Measurements from ENCODE around the gene SAE1.

SAE1 gene

DNA sequence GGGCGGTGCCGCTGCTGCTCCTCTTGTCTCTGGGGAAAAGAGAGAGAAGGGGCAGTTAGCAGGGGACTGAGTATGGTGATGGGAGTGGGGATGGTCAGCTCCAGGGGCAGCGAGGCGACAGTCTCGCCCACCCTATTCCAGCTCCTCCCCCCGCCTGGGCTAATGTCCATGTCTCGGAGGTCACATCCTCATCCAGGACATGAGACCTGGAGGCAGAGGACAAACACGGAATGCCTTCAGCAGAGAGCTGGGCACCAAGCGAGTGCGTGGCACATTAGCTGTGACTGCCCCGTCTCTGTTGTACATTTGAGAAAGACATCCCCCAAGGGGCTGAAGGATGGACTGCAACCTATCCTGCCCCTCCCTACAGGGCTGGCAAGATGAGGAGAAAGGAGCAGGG, 91.3 kb downstream of the SAE1 start:
- DNase-seq: no peak

DNA sequence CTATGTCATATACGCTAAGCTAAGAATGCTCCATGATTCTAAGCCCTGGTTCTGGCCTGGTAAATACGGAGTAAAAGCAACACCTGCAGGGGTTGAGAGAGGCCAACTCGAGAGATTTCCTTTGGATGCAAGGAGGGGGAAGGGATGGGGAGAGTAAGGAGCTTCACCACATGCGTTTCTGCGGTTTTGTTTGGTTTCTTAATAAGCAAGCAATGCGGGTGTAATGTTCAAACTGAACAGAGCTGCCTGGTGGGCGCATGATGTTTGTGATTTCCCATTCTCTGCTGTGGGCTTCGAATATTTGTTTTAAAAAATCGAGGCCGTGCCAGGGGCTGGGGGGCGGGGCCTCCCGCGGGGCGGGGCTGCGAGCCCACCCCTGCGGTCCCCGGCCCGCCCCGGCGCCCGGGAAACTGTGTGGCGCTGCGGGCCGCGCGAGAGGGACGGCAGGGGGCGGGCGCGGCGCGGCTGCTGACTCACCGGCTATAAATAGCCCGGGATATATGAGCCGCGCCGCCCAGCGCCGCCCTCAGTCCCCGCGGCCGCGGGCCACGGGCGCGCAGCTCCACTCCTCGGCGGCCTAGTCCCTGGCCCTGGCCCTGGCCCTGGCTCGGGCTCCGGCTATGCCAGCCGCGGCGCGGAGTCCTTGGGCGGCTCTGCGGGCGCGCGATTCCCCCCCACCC, 95.3 kb downstream of the SAE1 start:
- peak; percentile 54 to 84 (median 70) for DNase-seq

DNA sequence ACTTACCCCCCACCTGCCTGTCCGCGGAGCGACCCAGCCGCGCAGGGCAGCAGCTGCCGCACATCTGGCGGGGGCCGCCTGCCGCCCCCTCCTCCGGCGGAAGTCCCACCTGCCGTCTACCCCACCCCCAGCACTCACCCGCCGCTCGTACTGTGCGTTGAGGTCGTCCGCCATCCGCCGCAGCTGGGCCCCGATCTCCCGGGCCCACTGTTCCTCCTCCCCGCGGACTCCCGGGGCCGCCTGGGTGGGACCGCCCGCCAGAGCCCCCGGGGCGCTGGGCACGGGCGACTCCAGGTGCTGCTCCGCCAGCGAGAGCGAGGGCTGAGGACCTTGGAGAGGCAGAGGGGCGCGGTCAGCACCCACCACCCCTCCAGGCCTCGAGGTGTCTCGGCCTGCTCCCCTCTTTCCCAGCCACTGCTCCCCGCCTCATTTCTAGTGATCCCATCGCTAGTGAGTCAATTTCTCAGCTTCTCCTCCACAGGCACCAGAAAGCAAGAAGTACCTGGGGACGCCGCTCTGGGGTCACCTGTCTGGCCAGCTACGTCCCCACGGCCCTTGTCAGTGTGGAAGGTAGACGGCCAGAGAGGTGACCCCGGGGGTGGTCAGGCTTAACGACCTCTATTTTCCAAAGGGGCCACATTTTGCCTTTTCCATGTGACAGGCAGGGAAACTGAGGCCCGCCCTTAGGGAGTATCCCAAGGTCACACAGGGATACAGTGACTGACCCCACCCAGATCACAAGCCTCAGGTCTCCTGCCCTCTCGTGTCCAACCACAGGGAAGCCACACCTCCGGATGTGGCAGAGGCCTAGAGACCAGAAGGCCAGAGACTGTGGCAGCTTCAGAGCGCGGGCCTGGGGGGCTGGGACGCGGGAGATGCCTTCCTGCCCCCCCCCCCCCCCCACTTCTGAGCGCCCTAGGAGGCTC, 96.1 kb downstream of the SAE1 start:
- peak in 2 of 4 experiments; percentile 16 to 24 for DNase-seq

DNA sequence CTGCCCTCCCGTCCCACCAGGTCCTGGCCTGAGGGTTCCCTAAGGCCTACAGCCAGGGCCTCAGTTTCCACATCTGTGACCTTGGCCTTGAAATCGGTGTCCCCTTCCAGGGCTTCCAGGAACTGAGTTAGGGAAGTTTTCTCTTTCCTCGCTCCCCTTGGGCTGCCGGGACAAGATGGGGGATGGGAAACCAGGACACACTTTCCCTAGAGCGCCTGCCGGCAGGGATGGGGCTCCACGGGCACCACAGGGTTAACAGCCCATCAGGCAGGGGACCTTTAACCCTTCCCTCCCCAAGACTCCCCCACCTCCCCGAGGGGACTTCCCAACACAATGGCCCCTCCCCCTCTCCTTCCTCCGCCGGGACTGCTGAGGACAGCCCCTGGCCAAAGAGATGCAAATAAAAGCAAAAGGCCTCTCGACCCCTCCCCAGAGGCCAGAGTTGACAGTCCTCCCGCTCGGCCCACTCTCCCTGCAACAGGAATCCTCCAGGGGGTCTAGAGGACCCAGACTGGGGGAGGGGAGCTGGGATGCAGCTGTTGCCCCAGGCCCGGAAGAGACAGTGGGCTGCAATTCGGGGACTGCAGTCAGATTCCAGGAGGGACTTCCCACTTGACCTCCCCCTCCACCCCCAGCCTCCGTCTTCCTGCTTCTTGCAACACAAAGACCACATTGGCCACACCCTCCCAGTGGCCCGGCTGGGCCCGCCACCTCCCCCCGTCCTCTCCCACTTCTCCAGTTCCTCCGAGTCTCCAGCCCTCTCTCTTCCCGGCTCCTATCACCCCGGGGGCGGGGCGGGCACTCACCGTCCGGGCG, 96.9 kb downstream of the SAE1 start:
- DNase-seq: peak in 1 of 4 experiments; percentile 27

DNA sequence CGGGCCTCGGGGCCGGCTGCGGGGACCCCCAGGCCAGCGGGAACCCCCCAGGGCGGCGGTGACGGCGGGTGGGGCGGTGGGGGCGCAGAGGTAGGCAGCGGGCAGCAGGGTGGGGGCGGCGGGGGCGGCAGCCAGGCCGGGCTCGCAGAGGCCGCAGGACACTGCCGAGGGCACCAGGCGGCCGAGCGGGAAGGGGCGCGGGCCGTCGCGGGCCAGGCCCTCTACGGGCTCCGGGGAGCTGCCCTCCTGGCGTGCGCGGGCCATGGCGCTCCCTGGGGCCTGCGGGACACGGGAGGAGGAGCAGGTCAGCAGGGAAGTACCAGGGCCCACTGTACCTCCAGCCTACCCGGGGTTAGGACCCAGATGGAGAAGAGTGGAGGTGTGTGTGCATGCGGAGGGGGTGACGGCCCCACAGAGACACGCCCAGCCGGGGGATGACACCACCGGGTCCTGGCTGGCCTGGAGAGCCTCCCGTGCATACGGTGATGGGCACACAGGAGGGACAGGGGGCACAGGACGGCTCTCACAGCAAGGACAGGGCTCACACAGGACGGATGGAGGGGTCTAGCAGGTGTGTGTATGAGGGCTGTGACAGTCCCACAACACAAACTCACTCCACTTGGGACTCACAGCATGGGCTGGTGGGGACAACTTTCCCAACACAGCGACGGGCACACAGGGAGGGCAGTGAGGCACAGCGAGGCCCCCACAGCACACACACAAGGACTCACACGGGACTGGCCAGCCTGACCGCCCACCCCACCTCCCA, 97.7 kb downstream of the SAE1 start:
- DNase-seq: peak in 2 of 4 experiments; percentile 21 to 45

DNA sequence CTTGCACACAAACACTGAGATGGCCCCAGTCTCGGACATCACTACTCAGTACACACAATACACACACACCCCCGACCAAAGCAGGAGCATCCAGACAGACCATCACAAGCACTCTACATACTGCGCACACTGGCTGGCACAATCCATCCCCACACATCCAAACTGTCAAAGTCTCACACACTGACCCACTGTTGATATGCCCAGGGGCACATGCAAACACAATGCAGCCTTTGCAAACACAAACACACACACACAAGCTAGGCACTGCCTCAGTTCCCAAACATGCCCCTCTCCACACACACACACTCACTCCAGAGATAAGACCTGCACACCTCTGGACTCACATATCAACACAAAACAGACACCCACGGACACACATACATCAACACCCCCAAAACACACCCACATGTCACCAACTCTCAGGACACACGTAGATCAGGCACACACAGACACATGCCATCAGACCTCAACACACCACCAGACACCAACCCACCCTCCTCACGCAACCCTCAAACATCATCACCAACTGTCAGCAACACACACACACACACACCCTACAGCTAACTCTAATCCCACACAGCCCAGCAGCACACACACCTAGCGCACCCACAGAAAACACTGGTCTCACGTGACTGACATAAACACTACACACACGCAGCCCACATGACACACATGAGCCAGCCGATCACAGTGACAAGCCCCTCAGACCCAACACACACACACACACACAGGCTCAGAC, 98.5 kb downstream of the SAE1 start:
- peak in 1 of 4 experiments; percentile 22 for DNase-seq

DNA sequence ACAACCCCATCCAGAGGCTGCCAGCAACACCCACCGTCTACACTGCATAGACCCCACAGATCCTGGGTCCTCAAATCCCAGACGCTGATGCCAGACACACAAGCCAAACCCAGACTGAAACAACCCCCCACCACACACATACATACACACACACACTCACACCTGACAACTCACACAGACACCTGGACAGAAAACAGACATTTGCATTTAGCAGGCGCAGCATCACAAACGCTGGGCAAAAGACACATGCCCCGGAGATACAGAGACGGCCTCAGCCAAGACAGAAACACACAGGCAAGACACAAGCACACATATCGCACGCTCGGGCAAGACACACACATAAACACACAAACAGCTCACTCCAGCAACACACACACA, 99.0 kb downstream of the SAE1 start:
- no peak for DNase-seq

DNA sequence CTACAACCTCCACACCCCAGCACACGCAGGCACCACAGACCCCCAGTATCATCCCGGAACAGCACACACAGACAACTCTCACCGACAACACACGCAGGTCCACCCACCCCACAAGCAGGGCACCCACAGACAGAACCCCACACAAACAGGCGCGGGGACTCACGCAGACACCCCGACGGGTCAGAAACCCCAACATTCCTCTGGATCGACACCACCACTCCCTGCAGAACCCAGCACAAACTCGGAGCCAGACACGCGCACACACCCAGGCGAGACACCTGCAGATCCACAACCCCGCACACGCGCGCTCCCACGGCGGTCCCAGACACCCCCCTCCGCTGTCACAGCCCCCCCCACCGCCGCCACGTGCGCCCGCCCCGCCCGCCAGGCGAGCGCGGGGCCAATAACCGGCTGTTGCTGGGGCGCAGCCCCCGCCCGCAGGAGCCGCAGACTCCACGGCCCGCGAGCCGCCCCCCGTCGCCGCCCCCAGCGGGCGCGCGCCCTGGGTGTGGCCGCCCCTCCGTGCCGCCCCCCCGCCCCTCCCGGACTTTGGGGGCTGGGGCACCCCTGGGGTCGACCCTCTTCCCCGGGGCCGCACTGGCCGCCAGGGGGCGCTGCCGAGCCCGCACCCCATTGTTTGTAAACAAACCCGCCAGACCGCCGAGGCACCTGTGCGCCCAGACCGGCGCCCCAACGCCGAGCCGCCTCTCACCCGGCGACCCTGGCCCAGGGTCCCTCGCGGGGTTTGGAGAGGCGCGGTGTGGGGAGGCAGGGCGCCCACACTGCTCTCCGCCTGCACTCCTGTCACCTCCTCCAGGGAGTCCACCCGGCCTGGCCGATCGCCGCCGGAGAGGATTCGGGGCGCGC, 99.7 kb downstream of the SAE1 start:
- DNase-seq: peak; percentile 59 to 86 (median 68)

DNA sequence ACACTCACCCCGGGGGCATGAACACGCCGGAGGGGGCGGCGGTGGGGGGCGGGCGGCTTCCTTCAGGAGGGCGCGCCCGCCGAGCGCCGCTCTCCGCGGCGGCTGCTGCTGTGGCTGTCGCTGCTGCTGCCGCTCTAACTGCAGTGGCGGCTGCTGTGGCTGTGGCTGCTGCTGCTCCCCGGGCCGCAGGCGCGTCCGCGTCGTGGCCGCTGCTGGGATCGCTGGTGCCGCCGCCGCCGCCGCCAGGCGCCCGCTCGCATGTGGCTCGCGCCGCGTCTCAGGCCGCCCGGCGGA, 100.2 kb downstream of the SAE1 start, which contains the start of gene BBC3:
BBC3 (minus strand) TSS at position 279 of the 294 bp plus-strand sequence. CDS start 2,768 bp downstream, outside the sequence.
- DNase-seq: no peak

DNA sequence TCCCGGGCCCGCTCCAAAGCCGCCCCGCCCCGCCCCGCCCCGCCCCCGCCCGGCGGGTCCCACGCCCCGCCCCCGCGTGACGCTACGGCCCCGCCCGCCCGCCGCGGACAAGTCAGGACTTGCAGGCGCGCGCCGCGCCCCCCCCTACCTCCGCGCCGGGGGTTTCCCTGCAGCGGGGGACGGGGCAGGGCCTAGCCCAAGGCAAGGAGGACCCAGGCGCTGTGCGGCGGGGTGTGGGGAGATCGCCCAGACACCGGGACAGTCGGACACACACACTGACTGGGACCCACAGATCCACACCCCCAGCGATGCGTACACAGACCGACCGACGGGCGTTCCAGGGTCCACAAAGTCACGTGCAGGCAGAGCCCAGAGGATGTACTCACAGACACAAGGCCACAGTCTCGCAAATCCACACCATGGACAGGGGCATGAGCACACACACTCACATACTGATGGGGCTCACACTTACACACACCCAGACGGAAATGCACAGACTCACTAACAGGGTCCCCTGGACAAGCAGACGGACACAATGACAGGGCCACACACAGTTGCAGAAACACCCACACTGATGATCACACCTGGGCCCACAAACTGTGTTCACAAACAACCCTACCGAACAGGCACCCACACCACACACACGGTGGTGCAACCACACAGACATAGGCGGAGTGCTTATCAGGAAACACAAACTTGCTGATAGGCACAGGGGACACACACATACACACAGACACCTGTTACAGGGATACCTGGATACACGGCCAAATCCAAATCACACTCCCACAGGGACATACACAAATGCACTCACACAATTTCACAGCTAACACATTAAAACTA, 100.8 kb downstream of the SAE1 start:
- DNase-seq: peak; percentile 56 to 92 (median 78)

DNA sequence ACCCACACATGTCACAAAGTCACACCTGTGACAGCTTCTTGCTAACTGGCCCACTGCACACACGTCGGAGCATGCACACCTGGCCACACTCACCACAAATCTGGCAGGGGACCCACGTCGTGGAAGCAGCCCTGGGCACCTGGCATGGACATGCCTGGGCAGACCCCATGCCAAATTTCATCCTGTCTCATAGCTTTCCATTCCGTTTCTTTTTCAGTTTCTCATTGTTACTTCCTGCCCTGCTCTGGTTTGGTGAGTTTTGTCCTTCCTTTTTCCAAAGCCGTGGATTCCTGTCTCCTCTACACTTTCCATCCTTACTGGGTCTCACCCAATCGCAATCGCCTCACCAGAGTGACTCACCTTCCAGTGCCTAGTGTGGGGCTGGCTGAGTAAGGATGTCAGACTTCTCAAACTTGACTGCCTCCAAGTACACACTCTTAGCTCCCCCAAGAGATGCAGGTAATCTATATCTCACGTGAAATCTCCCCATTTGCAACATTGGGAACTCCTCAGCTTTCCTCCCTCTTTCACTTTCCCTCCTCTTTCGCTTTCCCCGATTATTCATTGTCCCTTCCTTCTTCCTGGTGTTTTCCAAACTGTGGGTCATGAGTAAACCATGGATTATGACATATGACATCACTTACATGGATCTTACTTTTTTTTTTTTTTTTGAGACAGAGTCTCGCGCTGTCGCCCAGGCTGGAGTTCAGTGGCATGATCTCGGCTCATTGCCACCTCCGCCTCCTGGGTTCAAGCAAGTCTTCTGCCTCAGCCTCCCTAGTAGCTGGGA, 102.0 kb downstream of the SAE1 start:
- DNase-seq: no peak

DNA sequence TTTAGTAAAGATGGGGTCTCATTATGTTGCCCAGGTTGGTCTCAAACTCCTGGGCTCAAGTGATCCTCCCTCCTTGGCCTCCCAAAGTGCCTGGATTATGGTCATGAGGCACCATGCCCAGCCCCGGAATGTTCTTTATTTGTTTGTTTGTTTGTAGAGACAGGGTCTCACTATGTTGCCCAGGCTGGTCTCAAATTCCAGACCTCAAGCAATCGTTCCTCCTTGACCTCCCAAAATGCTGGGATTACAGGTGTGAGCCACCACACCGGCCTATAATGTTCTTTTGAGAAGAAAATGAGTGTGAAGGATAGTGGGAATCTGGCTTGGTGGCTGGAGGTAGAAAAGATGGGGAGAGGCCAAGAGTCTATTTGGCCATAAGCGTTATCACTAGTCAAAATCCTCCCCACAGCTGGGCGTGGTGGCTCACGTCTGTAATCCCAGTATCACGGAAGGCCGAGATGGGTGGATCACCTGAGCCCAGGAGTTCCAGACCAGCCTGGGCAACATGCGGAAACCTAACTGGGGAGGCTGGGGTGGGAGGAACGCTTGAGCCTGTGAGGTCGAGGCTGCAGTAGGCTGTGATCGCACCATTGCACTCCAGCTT, 105.5 kb downstream of the SAE1 start:
- no peak for DNase-seq

DNA sequence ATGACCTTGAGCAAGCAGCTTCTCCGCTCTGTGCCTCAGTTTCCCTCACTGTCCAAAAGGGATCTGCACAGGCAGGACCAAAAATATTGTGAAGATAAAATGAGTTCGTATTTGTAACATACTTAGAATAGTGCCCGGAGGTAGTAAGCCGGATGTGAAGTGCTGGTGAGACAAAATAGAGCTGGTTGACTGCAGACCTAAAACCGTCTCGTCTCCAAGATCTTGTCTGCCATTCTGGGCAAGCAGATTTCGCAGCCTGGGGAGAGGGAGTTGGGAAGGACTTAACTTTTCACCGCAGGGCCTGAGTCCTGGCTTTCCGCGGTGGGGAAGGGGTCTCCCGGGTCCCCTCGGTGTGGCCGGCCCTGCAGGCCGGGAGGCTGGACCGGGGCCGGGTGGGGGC, 108.5 kb downstream of the SAE1 start:
- DNase-seq: no peak

DNA sequence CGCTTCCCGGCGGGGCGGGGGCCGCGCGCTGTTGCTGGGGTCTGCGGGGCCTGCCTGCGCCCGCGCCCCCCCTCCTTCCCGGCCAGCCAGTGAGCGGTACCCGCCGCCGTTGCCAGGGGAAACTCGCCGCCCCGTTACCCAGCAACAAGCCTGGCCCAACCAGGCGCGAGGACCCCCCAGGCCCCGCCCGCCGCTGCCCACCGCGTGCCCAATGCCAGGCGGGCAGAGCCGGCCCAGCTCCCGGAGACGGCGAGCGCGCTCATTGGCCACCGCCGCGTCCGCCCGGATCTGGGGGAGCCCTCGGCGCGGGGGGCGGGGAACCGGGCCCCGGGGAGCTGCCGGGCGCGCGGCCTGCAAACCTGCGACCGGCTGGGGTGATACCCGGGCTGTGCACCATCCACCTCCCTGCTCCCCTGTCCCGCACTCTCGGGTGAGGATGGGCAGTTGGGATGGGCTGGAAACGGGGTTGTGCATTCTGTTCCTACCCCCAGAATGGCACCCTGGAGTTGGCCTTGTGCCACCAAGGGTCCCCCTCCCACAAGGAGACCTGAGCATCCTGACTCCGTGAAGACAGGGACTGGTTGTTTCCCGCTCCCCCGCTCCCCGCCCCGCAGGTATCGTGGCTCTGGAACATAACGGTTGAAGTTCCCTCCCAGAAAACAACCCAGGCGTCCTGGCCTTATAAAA, 109.1 kb downstream of the SAE1 start:
- peak in 1 of 4 experiments; percentile 52 for DNase-seq

DNA sequence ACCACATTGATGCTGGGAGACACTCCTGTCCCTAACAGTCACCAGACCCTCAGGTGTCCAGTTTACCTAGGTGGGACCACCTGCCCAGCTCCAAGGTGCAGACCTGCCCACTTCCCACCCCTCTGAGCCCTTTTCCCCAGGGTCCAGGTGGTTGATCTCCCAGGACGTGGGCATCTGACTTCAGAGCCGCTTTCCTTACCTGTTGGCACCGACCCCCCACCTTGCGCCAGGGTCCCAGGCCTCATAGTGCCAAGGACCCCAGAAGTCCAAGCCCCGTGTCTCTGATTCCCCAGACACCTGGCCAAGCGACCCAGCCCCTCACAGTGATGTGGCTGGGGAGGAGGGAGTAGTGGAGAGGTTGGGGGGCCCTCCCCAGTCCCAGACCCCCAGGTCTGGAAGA, 109.9 kb downstream of the SAE1 start:
- no peak for DNase-seq

DNA sequence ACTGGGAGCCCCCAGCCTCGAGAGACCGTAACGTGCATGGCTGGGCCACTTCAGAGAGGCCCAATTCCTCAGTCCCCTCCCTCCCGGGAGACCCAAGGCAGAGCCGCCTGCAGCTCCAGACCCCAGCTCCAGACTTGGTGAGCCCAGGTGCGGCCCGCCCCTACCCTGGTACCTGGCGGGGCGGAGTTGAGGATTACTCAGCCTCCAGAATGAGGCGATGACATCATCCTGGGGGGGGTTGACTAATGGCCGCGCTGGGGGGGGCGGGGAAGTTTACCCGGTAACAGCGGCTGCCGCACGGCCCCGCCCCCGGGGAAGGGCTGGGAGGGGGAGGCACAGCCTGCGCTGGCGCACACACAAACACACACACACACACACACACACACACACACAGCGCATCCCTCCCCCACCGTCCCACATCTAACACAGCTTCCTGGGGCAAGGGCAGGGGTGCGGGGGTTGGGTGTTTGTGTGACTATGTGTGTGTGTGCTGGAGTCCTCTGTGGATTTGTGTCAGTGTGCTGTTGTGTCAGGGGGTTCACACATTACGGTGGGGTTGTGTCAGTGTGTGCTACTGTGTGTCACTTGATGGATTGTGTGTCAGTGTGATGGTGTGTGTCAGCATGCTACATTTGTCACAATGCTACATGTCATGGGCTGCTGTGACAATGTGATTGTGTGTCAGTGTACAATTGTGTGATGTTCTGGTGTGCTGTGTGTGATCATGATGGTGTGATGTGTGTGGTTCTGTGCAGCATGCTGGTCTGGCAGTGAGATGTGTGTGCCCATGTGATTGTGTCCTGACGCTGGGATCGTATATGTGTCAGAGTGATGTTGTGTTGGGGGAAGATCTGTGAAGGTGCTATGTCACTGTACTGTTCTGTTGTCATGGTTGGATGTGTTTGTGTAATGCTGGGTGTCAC, 110.6 kb downstream of the SAE1 start:
- peak; percentile 46 to 92 (median 72) for DNase-seq
